Esophagus muscularis mucosa (tissue), 4 donors: ENCODE results near the gene FGF9. TPM values are rescaled to one million over a fixed set of nuclear protein-coding genes. Genes with fewer than 3 reads are reported as not detected.

Experiments used
- DNase-seq: peaks from one replicate; pipeline ENCODE4 v3.0.0-alpha.2; 2017; ENCODE audit errors: extremely low spot score
- H3K27ac ChIP-seq, 4 donors: fragments of 200-600 bp; sonication (generic); replicated peaks in 1 of 4; 1 replicate in 3 of 4; 2 replicates in 1 of 4; pipeline ENCODE4 v1.5.1; 2016 to 2019; ENCODE audit warnings: mild to moderate bottlenecking in 1 of 4
- H3K27me3 ChIP-seq, 4 donors: fragments of 200-600 bp; sonication (generic); one replicate each; pipeline versions ENCODE4 v1.5.1 to v1.6.0; 2016 to 2019
- H3K36me3 ChIP-seq, 4 donors: fragments of 200-600 bp; sonication (generic); one replicate each; pipeline ENCODE4 v1.5.1; 2016 to 2019
- H3K4me1 ChIP-seq, 4 donors: fragments of 200-600 bp; sonication (generic); one replicate each; pipeline ENCODE4 v1.5.1; 2016 to 2019
- H3K4me3 ChIP-seq, 4 donors: fragments of 200-600 bp; sonication (generic); 1 replicate in 2 of 4; 2 replicates in 2 of 4; pipeline ENCODE4 v1.5.1; 2016 to 2019; ENCODE audit warnings: mild to moderate bottlenecking in 4 of 4, moderate library complexity in 1 of 4
- H3K9me3 ChIP-seq, 4 donors: fragments of 200-600 bp; sonication (generic); 1 replicate in 3 of 4; 2 replicates in 1 of 4; pipeline ENCODE4 v1.5.1; 2016 to 2019
- CTCF ChIP-seq, 3 experiments: fragments of 200-600 bp in 2 of 3; fragments of 450-650 bp in 1 of 3; sonication (generic) in 2 of 3; IDR thresholded peaks; one replicate each; pipeline ENCODE4 v1.5.1; 2017 to 2019; ENCODE audit warnings: antibody characterized with exemption in 3 of 3, mild to moderate bottlenecking in 2 of 3, moderate library complexity in 1 of 3
- EP300 ChIP-seq: sonication (generic); formaldehyde crosslinking; IDR thresholded peaks from one replicate; pipeline ENCODE4 v1.6.1; 2017; ENCODE audit warnings: antibody characterized with exemption
- POLR2A ChIP-seq: fragments of 450-650 bp; IDR thresholded peaks from one replicate; pipeline ENCODE4 v1.6.1; 2017; ENCODE audit warnings: antibody characterized with exemption, moderate library complexity, mild to moderate bottlenecking, low read depth
- POLR2AphosphoS5 ChIP-seq, 2 donors: sonication (generic); formaldehyde crosslinking; IDR thresholded peaks; one replicate each; pipeline ENCODE4 v1.6.1; 2017; ENCODE audit warnings: antibody characterized with exemption in 2 of 2
- WGBS: methylation state at CpG from one replicate; pipeline ENCODE4 v1.1.5; 2018; 5-methylcytosine and 5-hydroxymethylcytosine counted together
- intact Hi-C: fragments of 100-400 bp; cut with DNase I; formaldehyde crosslinking; loops from one replicate; pipeline ENCODE4 v1.15.1; 2023
- total RNA-seq, 4 donors: library from RNA; depleted of rRNA; stranded (reverse); fragments of >200 nt; gene quantifications; one replicate each; pipeline versions ENCODE4 v1.1.0 to v1.2.1, GENCODE V29; 2016

FGF9 gene
- total RNA-seq, 4 donors from 2014 or later, result 0.50 to 1.9 (median 1.5) TPM

DNA sequence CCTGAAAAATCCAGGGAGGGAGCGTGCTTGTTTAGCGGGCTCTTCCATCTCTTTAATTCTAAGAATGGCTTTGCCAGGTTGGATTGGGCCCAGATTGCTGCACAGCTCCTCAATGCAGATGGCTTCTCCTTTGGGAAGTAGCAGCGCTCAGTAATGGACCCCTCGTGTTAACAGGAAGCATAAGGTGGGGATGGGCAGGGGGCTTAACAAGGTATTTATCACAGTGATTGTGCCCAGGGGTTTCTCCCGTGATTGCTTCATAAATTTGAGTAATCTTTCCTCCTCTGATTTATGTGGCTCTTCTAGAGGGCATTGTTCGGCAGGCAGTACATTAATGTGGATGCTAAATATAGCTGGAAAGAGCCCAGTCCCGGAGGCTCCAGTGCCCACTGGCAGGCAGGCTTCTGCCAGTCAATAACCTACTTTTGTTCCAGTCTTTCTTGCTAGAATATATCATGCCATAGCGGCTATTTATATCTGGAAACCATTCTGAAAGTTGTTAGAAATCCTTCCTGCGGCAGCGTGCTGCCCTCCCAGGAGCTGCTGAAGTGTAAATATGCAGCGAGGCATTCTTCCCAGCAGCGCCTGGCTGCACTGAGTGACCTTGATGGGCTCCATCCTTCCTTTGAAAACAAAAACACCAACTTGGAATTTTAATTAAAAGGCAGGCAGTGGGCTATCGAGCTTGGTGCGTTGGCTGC, 65.0 kb downstream of the FGF9 start:
- no peak overlapping the region for H3K27ac ChIP-seq
- 28% methylated on average over 14 of the region's 14 CpGs for WGBS

GRCh38 chr13:21736926-21737325, 66.1 kb downstream of the FGF9 start:
- intact Hi-C loops, result no loop called here
- Histone ChIP-seq H3K9me3 (peaks cover 0 to 5% (median 0%) of the 10 kb centered on the region in 4 donors), H3K27me3 (no peaks in the 10 kb centered on the region), H3K4me3 (no peak overlapping the region), H3K4me1 (peaks cover 4 to 15% (median 11%) of the 10 kb centered on the region in 4 donors), H3K27ac (no peak overlapping the region), H3K36me3 (no peaks in the 10 kb centered on the region)
- TF ChIP-seq POLR2A (no peak), POLR2AphosphoS5 (IDR thresholded peaks at IDR 0.05) (no peak), CTCF (IDR thresholded peaks at IDR 0.05) (no peak), EP300 (no peak)
- peak; percentile 42 for DNase-seq
- 85% methylated on average over 5 of the region's 5 CpGs for WGBS

More for the DNA sequence above, 65.0 kb downstream of the FGF9 start:
- peak; percentile 89 for DNase-seq
- H3K36me3 ChIP-seq, result no peaks in the 10 kb centered on the region
- intact Hi-C loops, result no loop called here
- H3K4me3 ChIP-seq, result peak overlapping the region in 2 of 4 donors; percentile 2 to 22
- peaks cover 4 to 15% (median 11%) of the 10 kb centered on the region in 4 donors for H3K4me1 ChIP-seq
- no peaks in the 10 kb centered on the region for H3K27me3 ChIP-seq
- TF ChIP-seq EP300, result no peak
- no peak for TF ChIP-seq POLR2A
- TF ChIP-seq CTCF (IDR thresholded peaks at IDR 0.05), result no peak
- peaks cover 0 to 9% (median 0%) of the 10 kb centered on the region in 4 donors for H3K9me3 ChIP-seq

- H3K9me3 ChIP-seq, result no peaks in the 10 kb centered on the region
- no peaks in the 10 kb centered on the region for H3K27me3 ChIP-seq
- H3K36me3 ChIP-seq, result no peaks in the 10 kb centered on the region
- intact Hi-C loops, result no loop called here
- no peak for DNase-seq
- 71% methylated on average over 5 of the region's 5 CpGs for WGBS
- no peak overlapping the region for H3K27ac ChIP-seq
- peaks cover 4 to 15% (median 11%) of the 10 kb centered on the region in 4 donors for H3K4me1 ChIP-seq
- H3K4me3 ChIP-seq, result no peak overlapping the region
- TF ChIP-seq EP300 (no peak), CTCF (IDR thresholded peaks at IDR 0.05) (no peak), POLR2A (no peak), POLR2AphosphoS5 (IDR thresholded peaks at IDR 0.05) (no peak)
Observed at GRCh38 chr13:21738630-21739029, 67.8 kb downstream of the FGF9 start.

- peak; percentile 39 for DNase-seq
- Histone ChIP-seq H3K4me3 (no peak overlapping the region), H3K36me3 (no peaks in the 10 kb centered on the region), H3K27ac (no peak overlapping the region), H3K9me3 (no peaks in the 10 kb centered on the region), H3K4me1 (peaks cover 4 to 15% (median 11%) of the 10 kb centered on the region in 4 donors), H3K27me3 (no peaks in the 10 kb centered on the region)
- intact Hi-C loops, result no loop called here
- no peak for TF ChIP-seq CTCF (IDR thresholded peaks at IDR 0.05)
- no peak for TF ChIP-seq POLR2AphosphoS5 (IDR thresholded peaks at IDR 0.05)
- no peak for TF ChIP-seq POLR2A
- no peak for TF ChIP-seq EP300
- WGBS, result 82% methylated on average over 8 of the region's 8 CpGs
Observed at GRCh38 chr13:21739771-21740170, 68.9 kb downstream of the FGF9 start.
